Thyroid gland (tissue), 4 donors: ENCODE measurements around the gene TNFRSF17. TPM values are rescaled to one million over a fixed set of nuclear protein-coding genes. Genes with fewer than 3 reads are reported as not detected.

Experiments
- small RNA-seq: library from RNA; depleted of rRNA; stranded (forward); fragments of <200 nt; gene quantifications from one replicate; pipeline ENCODE3, GENCODE V24; 2016
- total RNA-seq, 4 donors: library from RNA; depleted of rRNA; stranded (reverse); fragments of >200 nt; gene quantifications; one replicate each; pipeline ENCODE4 v1.2.3, GENCODE V29; 2016

TNFRSF17 gene
- total RNA-seq, 4 donors from 2014 or later: 0.67 TPM; not detected in 3

Small RNAs within 50 kb of the gene (small RNA-seq; reads per million reads assigned to genes)
- not detected for gene AC007216.5
- not detected for gene UBL5P4

Other genes with a start within 250 kb of the TNFRSF17 start
- gene TXNDC11, start 222.4 kb upstream of the TNFRSF17 start, total RNA-seq: 100 to 1,000 TPM in 3 of 4 donors, 10 to 100 TPM in 1; 77.3 to 135 (median 115) TPM
- 100 to 1,000 TPM in 1 of 4 donors, 10 to 100 TPM in 3; 48.9 to 105 (median 62.7) TPM for gene ZC3H7A, start 168.0 kb upstream of the TNFRSF17 start, total RNA-seq
- 100 to 1,000 TPM in 3 of 4 donors, 10 to 100 TPM in 1; 82.4 to 426 (median 182) TPM for gene RSL1D1, start 113.7 kb upstream of the TNFRSF17 start, total RNA-seq
- gene GSPT1, start 49.3 kb upstream of the TNFRSF17 start, total RNA-seq: 100 to 1,000 TPM in 1 of 4 donors, 10 to 100 TPM in 3; 71.9 to 106 (median 86.6) TPM
- 10 to 100 TPM in 1 of 4 donors, 1 to 10 TPM in 3; 5.9 to 34.4 (median 9.7) TPM for gene NPIPB2, start 23.2 kb upstream of the TNFRSF17 start, total RNA-seq
- gene SNX29, start 11.5 kb downstream of the TNFRSF17 start, total RNA-seq: 10 to 100 TPM; 20.8 to 51.1 (median 31.5) TPM